ENCODE data around the gene RABGAP1L. TPM values are rescaled to one million over a fixed set of nuclear protein-coding genes. Genes with fewer than 3 reads are reported as not detected.

The RABGAP1L gene
- polyA plus RNA-seq, 3 donors: 35.2 to 75.3 (median 63.3) TPM

- Mint-ChIP-seq H3K36me3 (no peaks in the 10 kb centered on the region), H3K9me3 (peaks cover 0 to 7% (median under 1%) of the 10 kb centered on the region in 7 donors), H3K4me1 (peaks cover 3% of the 10 kb centered on the region), H3K27me3 (ENCODE audit: low read depth in 3 of 3) (no peaks in the 10 kb centered on the region), H3K27ac (no peak overlapping the region), H3K4me3 (no peak overlapping the region)
- Histone ChIP-seq H3K9me3 (replicated peaks in 1 of 2; ENCODE audit: control insufficient read depth in 1 of 2, insufficient read depth in 1 of 2, low read length in 2 of 2) (no peaks in the 10 kb centered on the region), H4K20me1 (ENCODE audit: insufficient read depth, low read length) (no peaks in the 10 kb centered on the region), H3K4me3 (replicated peaks in 1 of 3; ENCODE audit: low read depth in 2 of 3, low read length in 3 of 3) (no peak overlapping the region), H2AFZ (ENCODE audit: insufficient read depth, low read depth, low read length, poor library complexity, severe bottlenecking) (no peak overlapping the region), H3K27ac (ENCODE audit: low read depth in 1 of 2, low read length in 2 of 2) (no peak overlapping the region), H3K4me1 (ENCODE audit: control insufficient read depth in 1 of 2, insufficient read depth in 2 of 2, low read length in 2 of 2) (no peaks in the 10 kb centered on the region), H3K27me3 (ENCODE audit: control insufficient read depth in 2 of 2, insufficient read depth in 2 of 2, low read length in 2 of 2) (no peaks in the 10 kb centered on the region), H3K4me2 (replicated peaks; ENCODE audit: extremely low read depth, low read length, poor library complexity, severe bottlenecking) (no peak overlapping the region), H3K9ac (ENCODE audit: insufficient read depth, low read length, poor library complexity, severe bottlenecking) (no peak overlapping the region), H3K36me3 (replicated peaks in 1 of 2; ENCODE audit: control insufficient read depth in 1 of 2, insufficient read depth in 2 of 2, low read length in 2 of 2) (no peaks in the 10 kb centered on the region), H3K79me2 (ENCODE audit: insufficient read depth, low read length) (no peaks in the 10 kb centered on the region)
- intact Hi-C loops (cut with micrococcal nuclease): no loop called here
- no peak for DNase-seq
- TF ChIP-seq CTCF (IDR thresholded peaks at IDR 0.05): no peak
- WGBS (ENCODE audit: insufficient coverage): no CpG with 5 or more reads among the region's 2 CpGs
These were observed 256.2 kb downstream of the RABGAP1L start for GRCh38 chr1:174415506-174415905.

- H3K79me2 ChIP-seq (ENCODE audit: insufficient read depth, low read length): no peaks in the 10 kb centered on the region
- H3K4me2 ChIP-seq (replicated peaks; ENCODE audit: extremely low read depth, low read length, poor library complexity, severe bottlenecking): no peak overlapping the region
- H3K9me3 Mint-ChIP-seq: peaks cover 0 to 4% (median 0%) of the 10 kb centered on the region in 7 donors
- intact Hi-C loops (cut with micrococcal nuclease): no loop called here
- no peak overlapping the region for H2AFZ ChIP-seq (ENCODE audit: insufficient read depth, low read depth, low read length, poor library complexity, severe bottlenecking)
- peaks cover 3% of the 10 kb centered on the region for H3K4me1 Mint-ChIP-seq
- H3K9me3 ChIP-seq (replicated peaks in 1 of 2; ENCODE audit: control insufficient read depth in 1 of 2, insufficient read depth in 1 of 2, low read length in 2 of 2): no peaks in the 10 kb centered on the region
- H3K4me3 ChIP-seq (replicated peaks in 1 of 3; ENCODE audit: low read depth in 2 of 3, low read length in 3 of 3): no peak overlapping the region
- H3K4me1 ChIP-seq (ENCODE audit: control insufficient read depth in 1 of 2, insufficient read depth in 2 of 2, low read length in 2 of 2): no peaks in the 10 kb centered on the region
- H3K36me3 ChIP-seq (replicated peaks in 1 of 2; ENCODE audit: control insufficient read depth in 1 of 2, insufficient read depth in 2 of 2, low read length in 2 of 2): no peaks in the 10 kb centered on the region
- no peaks in the 10 kb centered on the region for H3K27me3 Mint-ChIP-seq (ENCODE audit: low read depth in 3 of 3)
- 100% methylated on average over 1 of the region's 2 CpGs for WGBS (ENCODE audit: insufficient coverage)
- H3K36me3 Mint-ChIP-seq: peaks cover 0 to 7% of the 10 kb centered on the region in 2 donors
- H3K27me3 ChIP-seq (ENCODE audit: control insufficient read depth in 2 of 2, insufficient read depth in 2 of 2, low read length in 2 of 2): no peaks in the 10 kb centered on the region
- no peak overlapping the region for H3K4me3 Mint-ChIP-seq
- no peaks in the 10 kb centered on the region for H4K20me1 ChIP-seq (ENCODE audit: insufficient read depth, low read length)
- no peak for TF ChIP-seq CTCF (IDR thresholded peaks at IDR 0.05)
- no peak for DNase-seq
- H3K27ac ChIP-seq (ENCODE audit: low read depth in 1 of 2, low read length in 2 of 2): no peak overlapping the region
- no peak overlapping the region for H3K27ac Mint-ChIP-seq
- H3K9ac ChIP-seq (ENCODE audit: insufficient read depth, low read length, poor library complexity, severe bottlenecking): no peak overlapping the region
These were observed 258.6 kb downstream of the RABGAP1L start for GRCh38 chr1:174417921-174418320.

Measured in CD14-positive monocyte (primary cell).